NT2/D1 (cell line): ENCODE measurements around the gene PRND.

Source experiments
- SUZ12 ChIP-seq: IDR thresholded peaks from 2 replicates; pipeline ENCODE4 v1.6.1; 2011; ENCODE audit not compliant: insufficient read length, insufficient read depth; ENCODE audit errors: extremely low read depth
- YY1 ChIP-seq: IDR thresholded peaks from 2 replicates; pipeline ENCODE4 v1.6.1; 2011; ENCODE audit not compliant: insufficient read length, insufficient read depth
- ZNF274 ChIP-seq: IDR thresholded peaks from 2 replicates; pipeline ENCODE4 v1.6.1; 2011; ENCODE audit warnings: mild to moderate bottlenecking, low read depth, low read length

GRCh38 chr20:4688305-4688704 lies 33.4 kb upstream of the PRND start:
- TF ChIP-seq YY1 (no peak), ZNF274 (no peak), SUZ12 (no peak)
